ENCODE results near the gene NCOA4.
"Not testable (repeated sequence)": the region's sequence is repeated elsewhere in the genome, so short reads cannot be mapped to it uniquely, and the experiment has no call there.

NCOA4 gene

DNA sequence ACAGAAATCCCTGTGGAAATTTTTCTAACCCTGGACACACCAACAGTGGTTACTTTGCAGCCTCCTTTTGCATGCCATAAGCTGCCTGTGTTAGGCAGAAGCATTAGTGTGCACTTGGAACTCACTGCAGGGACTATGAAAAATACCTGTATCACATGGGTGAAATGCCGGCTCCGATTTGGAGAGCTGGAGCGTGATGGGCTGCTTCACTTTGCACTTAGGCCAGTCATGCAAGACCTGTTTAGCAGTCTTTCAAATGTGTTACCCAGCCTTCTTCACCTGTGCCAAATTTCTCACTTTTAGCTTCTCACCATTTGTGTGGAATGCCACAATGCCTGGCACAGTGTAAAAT is 11.3 kb downstream of the NCOA4 start:
- no peak for DNase-seq

DNA sequence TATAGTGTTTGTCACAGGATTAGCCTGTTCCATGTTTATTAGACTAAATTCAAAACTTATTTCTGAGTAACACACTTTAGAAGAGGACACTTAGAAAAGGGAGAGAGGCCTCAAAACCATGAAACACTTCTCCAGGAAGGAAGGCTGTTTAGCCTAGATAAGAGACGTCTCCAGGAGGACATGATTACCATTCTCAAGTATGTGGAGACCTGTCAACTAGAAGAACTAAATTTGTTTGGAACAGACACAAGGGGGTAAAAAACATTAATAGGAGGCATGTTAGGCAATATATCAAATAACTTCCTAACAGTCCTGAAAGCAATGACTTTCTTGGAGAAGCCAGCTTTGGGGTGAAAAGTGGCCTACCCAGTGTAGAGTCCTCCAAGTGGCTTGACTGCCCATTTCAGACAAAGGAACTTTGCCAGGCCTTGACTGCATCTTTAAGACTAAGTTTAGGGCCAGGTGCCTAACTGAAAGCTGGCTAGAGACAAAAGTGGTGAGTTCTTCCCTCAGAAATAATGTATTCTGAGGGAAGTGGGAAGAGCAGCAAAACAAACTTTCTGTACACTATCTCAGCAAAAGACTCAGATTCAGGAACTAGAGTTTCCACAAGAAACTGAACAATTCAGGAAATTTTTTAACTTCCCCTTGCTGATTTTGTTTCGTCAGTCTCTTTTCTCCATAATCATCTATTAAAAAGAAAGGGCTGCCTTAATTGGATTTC is 11.8 kb downstream of the NCOA4 start:
- no peak for DNase-seq

DNA sequence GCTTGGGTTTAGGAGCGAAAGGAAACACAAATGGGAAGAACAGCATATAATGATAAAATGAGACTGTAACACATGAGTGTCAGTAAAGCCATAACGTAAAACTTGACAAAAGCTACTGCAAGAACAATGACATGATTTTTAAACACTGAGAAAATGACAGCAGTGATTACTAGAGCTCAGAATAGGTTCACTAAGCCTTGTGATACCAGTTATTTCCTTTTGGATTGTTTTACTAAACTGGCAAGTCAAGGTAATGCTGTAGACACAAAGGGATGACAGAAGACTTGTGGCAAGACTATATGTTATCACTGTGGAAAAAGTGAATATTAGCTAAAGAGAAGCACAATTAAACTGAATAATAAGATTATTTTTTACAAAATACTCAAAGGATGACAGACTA is 12.7 kb downstream of the NCOA4 start:
- DNase-seq = no peak

DNA sequence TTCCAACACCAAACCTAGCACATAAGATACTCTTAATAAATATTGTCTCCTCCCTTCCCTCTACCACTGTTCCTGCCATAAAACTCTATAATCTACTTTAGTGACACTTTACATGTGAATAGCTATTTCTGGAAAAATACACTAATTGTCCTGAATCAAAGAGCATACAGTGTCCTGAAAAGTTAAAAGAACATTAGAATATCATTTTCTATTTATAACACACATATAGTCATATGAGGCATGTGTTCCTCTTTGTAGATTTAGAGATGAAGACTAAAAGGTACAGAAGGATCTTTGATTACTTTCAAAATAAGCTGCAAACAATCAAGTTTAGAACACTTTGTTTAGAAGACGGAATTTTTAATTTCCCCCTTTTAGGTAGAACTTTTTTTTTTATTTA is 13.6 kb downstream of the NCOA4 start:
- DNase-seq = no peak

DNA sequence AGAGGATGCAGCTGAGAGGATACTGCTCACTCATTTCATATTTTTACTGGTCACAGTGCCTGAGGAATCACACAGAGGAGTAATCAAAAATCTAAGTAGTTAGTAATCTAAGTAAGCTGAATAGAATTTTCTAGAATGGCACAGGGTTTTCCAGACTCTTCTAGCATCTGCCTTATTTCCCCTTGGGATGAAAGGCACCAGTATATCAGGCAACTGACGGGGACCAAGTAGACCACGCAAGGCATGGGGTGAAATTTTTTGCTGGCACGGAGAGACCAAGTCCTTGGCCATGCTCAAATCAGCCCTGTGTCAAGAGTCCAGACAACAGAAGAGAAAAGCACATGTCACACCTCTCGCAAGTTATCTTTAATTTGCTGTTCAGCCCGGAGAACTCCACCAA is 14.2 kb downstream of the NCOA4 start:
- no peak for DNase-seq

DNA sequence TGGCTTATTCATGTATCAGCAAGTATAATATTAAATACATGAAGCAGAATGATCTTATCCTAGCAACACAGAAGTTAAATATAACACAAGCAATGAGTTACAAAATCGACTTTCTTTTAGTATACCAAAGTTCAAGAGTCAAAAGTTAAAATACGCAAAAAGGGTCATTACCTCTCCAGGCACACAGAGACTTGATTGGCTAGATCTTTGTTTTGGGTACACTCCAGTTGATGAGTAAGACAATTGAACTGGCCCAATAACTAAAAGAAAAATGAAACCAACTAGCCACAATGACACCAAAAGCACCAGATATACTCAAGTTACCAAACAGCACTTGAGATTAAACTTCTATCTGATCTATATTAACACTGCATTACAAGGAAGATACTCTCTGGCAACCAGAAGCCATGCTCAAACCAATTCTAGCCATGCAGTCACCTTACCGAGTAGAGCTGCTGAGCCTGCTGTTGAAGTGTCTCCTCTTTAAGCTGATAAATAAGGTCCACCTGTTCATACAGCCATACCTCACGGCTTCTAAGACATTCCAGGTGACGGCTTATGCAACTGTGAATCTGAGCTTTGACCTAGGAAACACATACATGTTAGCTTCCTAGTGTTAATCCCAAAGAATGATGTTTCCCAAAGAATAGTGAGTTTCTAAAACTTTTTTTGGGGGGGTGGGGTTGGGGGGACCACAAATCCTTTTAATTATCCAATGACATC is 15.6 kb downstream of the NCOA4 start:
- no peak for DNase-seq

DNA sequence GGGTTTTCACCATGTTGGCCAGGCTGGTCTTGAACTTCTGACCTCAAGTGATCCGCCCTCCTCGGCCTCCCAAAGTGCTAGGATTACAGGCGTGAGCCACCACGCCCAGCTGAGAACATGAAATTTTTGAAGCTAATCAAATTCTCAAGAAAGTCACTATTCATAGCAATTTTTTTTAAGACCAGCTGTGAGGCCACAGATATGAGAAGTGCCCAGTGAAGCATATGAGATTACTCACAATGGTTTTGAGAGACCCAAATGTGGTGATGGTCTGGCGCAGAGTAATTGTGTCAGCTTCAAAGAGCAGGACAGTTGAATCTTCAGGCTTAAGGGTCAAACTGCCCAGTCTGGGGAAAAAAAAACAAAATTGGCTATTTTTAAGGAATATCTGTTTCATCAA is 16.2 kb downstream of the NCOA4 start:
- no peak for DNase-seq

DNA sequence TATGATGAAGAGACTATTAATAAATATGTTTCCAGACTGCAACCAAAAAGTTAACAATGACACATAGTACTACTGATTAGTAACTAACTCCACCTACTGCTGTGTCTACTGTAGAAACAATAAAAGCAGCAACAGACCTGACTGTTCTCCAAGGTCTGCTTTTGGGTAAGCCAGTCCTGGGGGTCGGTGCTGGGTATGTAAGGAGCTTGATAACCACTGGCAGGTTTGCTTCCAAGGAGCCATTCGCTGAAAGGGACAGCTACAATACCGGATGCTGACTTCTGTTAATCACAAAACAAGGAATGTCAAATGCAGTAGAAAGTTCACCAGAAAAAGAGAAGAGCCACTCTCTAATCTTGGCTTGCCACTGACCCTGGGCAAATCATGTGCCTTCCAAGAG is 17.7 kb downstream of the NCOA4 start:
- no peak for DNase-seq

DNA sequence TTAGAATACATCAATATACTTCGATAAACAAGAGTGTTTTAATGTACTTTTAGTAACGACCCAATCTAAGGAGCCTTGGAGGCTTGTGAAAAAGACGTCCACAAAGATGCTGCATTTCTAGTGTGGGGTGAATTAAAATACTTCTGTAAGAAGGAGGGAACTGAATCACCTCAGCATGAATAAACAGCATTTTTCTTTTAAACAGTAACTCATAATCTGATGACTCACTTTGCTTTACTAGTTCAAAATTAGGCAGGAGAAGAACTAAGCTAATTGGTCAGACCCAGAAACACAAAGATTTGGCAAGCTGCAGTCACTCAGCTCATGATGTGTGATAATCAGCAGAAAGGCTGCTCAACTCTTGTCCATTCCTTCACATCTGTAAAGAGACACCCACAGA is 24.2 kb downstream of the NCOA4 start:
- no peak for DNase-seq

DNA sequence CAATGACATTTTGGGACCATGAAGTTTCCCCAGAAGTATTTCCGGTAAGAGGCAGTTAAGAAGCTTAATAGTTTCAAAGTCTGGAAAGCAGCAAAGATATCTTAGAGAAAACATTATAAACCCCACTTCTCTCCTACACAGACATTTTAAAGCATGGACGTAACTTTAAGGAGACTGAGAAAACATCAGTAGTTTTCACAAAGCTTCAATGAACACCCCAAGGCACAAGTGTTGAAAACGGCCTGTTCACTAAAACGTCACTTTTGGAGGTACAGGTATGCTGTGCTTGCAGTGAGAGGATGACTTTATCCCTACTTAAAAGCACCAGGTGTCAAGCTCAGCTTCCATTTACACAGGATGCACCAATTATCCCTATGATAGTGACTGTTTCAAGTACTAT is 25.0 kb downstream of the NCOA4 start:
- DNase-seq = no peak

DNA sequence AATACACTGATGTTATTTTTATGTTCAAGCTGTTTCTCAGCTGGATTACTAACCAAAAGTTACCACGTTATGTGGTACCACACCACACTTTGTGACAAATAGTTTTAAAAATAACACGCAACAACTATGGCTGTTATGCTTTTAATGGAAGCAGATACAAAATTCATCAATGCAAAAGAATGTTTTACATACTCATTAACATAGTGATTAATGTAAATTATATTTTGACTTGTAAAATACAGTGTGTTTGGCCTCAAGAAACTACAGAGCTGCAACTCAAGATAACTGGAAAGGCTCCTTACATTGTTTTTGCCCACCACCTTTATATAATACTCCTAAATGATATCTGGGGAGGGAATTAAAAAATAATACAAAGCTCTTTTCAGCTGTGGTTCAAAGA is 25.5 kb downstream of the NCOA4 start:
- DNase-seq = no peak

DNA sequence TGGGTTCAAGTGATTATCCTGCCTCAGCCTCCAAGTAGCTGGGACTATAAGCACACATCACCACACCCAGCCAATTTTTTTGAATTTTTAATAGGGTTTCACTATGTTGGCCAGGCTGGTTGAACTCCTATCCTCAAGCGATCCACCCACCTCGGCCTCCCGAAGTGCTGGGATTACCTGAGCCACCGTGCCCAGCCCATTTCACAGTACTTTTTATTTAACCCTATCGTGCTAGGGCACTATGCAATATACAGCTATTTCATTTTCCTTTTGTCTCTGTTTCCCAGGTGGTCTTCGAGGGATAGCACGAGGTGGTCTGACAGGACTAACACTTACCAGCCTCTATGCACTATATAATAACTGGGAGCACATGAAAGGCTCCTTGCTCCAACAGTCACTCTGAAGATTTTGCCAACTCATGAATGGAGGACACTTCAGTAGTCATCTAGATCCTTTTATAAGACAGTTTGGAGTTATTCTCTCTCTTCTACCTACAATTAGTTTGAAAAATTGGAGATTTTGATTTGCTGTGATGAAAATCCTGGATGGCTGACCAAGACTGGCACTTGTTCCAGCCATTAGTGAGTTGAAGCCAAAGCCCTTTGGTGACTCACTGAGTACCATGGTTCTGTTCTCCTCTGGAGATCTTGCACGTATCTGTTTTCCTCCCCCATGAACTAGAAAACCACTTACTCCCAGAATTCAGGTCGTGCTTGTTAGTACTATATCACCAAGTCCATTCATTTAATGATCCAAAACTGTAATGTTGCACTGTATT is 27.3 kb downstream of the NCOA4 start:
- DNase-seq = no peak

DNA sequence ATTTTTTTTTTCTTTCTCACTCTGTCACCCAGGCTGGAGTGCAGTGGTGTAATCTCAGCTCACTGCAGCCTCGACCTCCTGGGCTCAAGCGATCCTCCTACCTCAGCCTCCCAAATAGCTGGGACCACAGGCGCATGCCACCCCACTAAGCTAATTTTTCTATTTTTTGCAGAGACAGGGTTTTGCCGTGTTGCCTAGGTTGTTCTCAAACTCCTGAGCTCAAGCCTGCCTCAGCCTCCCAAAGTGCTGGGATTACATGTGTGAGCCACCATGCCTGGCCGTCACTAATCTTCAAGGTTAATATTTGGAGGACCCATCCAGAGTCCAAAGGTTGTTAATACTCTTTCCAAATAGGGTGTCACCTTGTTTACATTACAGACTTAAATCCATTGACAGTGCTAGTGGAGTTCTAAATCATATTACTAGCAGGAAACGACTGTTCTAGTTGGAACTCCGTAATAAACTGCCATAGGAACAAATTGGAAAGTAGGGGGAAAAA is 28.2 kb downstream of the NCOA4 start:
- not testable (repeated sequence) for DNase-seq

DNA sequence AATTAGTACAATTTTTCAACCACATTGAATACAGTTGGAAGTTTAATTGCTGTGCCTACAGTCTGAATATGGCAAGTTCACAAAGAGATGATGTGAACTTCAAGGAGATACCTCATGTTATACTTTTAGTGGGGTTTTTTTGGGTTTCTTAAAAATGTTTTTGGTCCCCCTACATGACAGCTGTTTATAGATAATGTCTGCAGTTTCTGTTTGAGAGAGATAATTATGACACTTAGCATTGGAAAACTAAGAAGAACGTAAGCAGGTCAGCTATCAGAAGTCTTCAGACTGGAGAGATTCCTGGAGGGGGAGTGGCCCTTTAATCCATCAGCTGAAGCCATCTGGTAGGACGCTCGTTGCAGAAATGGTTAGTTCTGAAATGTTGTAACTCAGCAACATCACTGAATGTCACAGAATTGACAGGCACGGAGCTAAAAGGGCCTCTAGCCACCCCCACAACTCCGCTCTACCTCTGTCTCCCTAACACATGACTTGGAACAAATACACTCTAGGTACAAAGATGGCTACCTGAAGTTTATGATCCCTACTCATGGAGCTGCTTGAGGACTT is 29.2 kb downstream of the NCOA4 start:
- DNase-seq = no peak

DNA sequence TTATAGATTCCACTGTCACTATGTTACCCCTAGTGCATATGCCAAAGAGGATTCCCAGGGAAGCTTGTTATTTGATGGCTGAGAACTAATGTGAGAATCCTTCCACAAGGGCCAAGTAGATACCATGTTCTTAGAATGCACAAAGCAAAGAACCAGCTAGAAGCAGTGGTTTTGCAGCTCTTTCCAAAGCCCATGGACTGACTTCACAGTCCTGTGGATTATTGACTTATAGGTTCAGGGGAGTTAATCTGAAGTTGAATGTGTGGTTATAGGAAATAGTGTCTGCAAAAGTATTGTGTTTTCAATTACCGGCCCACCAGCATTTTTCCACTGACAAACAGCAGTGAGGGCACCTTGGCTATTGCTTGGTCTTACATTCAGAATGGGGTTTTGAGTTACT is 29.9 kb downstream of the NCOA4 start:
- no peak for DNase-seq

DNA sequence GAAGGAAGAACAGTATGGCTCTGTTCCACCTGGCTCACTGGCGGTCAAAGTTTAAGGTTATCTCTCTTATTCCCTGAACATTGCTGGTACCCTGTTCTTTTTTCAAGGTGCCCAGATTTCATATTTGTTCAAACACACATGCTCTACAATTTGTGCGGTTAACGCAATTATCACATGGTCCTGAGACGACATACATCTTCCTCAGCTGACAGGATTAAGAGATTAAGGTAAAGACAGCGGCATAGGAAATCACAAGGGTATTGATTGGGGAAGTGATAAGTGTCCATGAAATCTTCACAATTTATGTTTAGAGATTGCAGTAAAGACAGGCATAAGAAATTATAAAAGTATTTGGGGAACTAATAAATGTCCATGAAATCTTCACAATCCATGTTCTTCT is 30.5 kb downstream of the NCOA4 start:
- not testable (repeated sequence) for DNase-seq

DNA sequence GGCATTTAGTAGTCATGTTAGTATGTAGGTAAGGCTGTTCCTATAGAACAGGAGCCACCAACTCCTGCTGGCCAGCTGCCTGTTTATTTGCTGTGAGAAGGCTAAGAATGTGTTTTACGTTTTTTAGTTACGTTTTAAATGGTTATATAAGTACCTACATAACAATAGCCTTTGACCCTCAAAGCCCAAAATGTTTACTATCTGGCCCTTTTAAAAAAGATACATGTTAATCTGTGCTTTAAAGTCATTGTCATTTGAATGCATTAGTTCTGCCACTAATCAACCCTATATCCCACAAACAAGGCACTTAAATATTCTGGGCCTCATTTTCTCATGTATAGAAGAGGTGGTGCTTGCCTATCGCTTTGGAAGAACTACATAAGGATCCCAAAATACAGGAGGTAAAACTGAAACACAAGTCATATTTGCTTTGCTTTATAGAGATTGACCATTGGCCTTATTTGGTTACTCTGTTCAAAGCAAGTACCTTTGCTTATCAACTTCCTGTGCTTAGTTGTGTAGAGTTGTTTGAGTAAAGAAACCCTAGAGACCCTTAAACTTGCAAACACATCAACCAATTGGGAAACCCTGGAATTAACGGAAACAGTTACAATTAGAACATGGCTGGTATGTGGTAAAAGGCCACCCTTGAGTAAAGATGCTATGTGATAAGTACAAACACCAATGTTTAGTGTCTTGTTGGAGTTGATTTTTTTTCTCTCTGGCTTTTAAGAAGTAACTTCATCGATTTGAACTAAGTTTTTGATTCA is 32.2 kb downstream of the NCOA4 start:
- no peak for DNase-seq

DNA sequence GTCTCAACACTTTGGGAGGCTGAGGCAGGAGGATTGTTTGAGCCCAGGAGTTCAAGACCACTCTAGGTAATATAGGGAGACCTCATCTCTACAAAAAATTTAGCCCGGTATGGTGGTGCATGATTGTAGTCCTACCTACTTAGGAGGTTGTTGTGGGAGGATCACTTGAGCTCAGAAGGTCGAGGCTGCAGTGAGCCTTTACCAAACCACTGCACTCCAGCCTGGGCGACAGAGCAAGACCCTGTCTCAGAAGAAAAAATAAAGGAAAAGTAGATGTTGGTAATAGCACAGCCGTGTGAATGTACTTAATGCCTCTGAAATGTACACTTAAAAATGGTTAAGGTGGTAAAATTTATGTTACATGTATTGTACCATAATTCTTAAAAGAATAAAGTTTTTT is 32.9 kb downstream of the NCOA4 start:
- no peak for DNase-seq

DNA sequence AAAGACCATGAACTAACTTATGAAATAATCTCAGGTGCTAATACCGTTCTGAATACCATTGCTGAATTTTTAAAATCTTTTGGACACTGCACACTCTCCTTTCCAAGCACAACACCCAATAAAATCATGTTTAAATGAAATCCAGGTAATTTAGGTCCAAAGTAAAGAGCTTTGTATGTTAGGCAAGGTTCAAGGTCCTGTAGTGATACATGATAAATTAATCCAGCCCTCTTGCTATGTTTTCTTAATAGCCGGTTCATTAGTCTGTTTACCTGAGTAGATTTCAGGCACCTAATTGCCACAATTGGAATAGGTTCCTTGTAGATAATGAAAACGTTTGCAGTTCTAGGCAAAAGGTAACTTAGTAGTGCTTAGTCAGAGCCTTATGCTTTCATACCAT is 44.8 kb downstream of the NCOA4 start:
- not testable (repeated sequence) for DNase-seq

DNA sequence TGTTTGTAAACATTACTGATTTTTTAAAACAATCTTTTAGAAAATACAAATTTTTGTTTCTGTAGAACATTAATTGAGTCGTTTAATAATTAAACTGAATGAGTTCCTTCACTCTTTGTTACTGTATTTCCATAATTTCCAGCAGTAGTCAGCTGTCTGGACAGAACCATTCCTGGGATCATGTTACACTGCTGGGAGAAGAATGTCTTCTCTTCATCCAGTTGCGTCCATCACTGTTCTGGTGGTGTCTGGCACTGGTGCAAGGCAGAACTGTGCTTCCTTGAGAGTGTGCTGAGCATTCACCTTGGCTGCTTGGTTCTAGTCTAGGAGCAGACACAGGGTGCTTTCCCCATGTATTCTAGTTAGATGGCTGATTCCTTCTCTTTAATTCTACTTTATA is 46.0 kb downstream of the NCOA4 start:
- not testable (repeated sequence) for DNase-seq

DNA sequence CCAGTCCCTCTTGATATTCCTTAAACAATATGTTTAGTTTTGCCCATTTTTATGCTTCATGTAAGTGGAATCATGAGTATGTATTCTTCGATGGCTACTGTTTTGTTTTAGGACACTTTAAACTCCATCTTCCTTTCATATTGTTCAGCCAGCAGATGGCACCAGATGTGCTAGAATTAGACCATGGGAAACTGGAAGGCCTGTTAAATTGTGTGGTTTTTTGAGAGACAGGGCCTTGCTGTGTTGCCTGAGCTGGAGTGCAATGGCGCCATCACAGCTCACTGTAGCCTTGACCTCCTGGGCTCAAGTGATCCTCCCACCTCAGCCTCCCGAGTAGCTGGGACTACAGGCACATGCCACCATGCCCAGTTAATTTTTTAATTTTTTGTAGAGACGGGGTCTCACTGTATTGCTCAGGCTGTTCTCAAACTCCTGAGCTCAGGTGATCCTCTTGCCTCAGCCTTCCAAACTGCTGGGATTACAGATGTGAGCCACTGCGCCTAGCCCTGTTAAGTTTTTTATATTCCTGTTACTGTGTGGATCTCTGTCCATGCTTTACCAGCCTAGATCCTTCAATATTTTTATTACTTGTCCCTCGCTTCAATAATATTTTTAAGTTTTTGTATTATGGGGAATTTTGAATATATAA is 46.8 kb downstream of the NCOA4 start:
- DNase-seq = not testable (repeated sequence)

DNA sequence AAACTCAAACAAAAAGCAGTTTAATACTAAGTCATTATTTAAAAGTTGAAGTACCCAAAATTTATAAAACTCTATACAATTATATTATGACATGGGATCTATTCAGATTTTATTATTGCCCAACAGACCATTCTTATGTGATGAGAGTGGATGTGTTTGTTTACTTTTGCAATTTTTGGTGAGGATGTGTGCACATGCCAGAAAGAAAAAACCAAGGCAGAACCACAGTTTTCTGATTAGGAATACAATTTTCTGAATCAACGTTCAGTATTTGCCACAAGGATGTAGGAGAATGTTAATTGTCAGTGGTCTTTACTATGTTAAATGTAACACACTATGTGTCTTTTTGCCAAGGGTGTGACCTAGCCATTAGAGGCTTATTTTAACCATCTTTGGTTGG is 49.1 kb downstream of the NCOA4 start:
- DNase-seq = not testable (repeated sequence)

Data from stimulated activated CD4-positive, alpha-beta T cell treated with anti-CD3 and anti-CD28 coated beads, Interleukin-12 subunit alpha, Interleukin-12 subunit beta, amount 100 ng/mL, for 4 hours (primary cell).